ENCODE results near the gene PDIA5. TPM values are rescaled to one million over a fixed set of nuclear protein-coding genes. Genes with fewer than 3 reads are reported as not detected.

Gene PDIA5
- total RNA-seq, 2 experiments from 2014 or later, result 7.1 to 7.2 TPM

- Mint-ChIP-seq H3K9me3 (no peaks in the 10 kb centered on the region), H3K27ac (no peak overlapping the region), H3K36me3 (peaks cover 3% of the 10 kb centered on the region), H3K4me1 (peaks cover 39% of the 10 kb centered on the region), H3K27me3 (no peaks in the 10 kb centered on the region), H3K4me3 (no peak overlapping the region)
- no peak for DNase-seq
- no peak for ATAC-seq (ENCODE audit: low read depth)
- POLR2A ChIA-PET, result no interaction called here
Measured at GRCh38 chr3:123083383-123084124, 16.7 kb downstream of the PDIA5 start.

GRCh38 chr3:123084192-123084591 is 17.4 kb downstream of the PDIA5 start:
- peaks cover 39% of the 10 kb centered on the region for H3K4me1 Mint-ChIP-seq
- H3K36me3 Mint-ChIP-seq, result peaks cover 3% of the 10 kb centered on the region
- DNase-seq, result no peak

GRCh38 chr3:123084738-123085237 is 18.0 kb downstream of the PDIA5 start:
- Mint-ChIP-seq H3K27me3 (no peaks in the 10 kb centered on the region), H3K27ac (no peak overlapping the region), H3K4me1 (peaks cover 39% of the 10 kb centered on the region), H3K4me3 (peak overlapping the region; percentile 0), H3K9me3 (no peaks in the 10 kb centered on the region), H3K36me3 (peaks cover 4% of the 10 kb centered on the region)
- ATAC-seq (ENCODE audit: low read depth) (no peak), DNase-seq (no peak)
- POLR2A ChIA-PET, result interaction anchor here (2.1 kb wide), 1 partner anchor 17 kb away, joined by 8 read pairs; no protein-coding TSS in a partner anchor

More at GRCh38 chr3:123084192-123084591, 17.4 kb downstream of the PDIA5 start:
- peak overlapping the region; percentile 0 for H3K4me3 Mint-ChIP-seq
- peak overlapping the region; percentile 37 for H3K27ac Mint-ChIP-seq
- POLR2A ChIA-PET, result no interaction called here
- peak; percentile 45 for ATAC-seq (ENCODE audit: low read depth)
- no peaks in the 10 kb centered on the region for H3K27me3 Mint-ChIP-seq
- no peaks in the 10 kb centered on the region for H3K9me3 Mint-ChIP-seq

GRCh38 chr3:123085293-123085931 is 18.6 kb downstream of the PDIA5 start:
- POLR2A ChIA-PET, result interaction anchor here (0.6 to 2.1 kb wide), 2 partner anchors 18 to 234 kb away, joined by 3 to 8 read pairs; no protein-coding TSS in a partner anchor
- no peaks in the 10 kb centered on the region for H3K9me3 Mint-ChIP-seq
- ATAC-seq (ENCODE audit: low read depth) (peak; percentile 65), DNase-seq (no peak)
- no peak overlapping the region for H3K4me3 Mint-ChIP-seq
- no peaks in the 10 kb centered on the region for H3K27me3 Mint-ChIP-seq
- peaks cover 4% of the 10 kb centered on the region for H3K36me3 Mint-ChIP-seq
- H3K4me1 Mint-ChIP-seq, result peaks cover 41% of the 10 kb centered on the region
- H3K27ac Mint-ChIP-seq, result no peak overlapping the region

GRCh38 chr3:123085932-123086627 is 19.3 kb downstream of the PDIA5 start:
- ATAC-seq (ENCODE audit: low read depth) (no peak), DNase-seq (no peak)
- Mint-ChIP-seq H3K36me3 (peaks cover 4% of the 10 kb centered on the region), H3K4me1 (peaks cover 47% of the 10 kb centered on the region), H3K9me3 (no peaks in the 10 kb centered on the region), H3K27me3 (no peaks in the 10 kb centered on the region), H3K27ac (no peak overlapping the region), H3K4me3 (no peak overlapping the region)
- POLR2A ChIA-PET, result interaction anchor here (0.6 to 2.1 kb wide), 2 partner anchors 18 to 235 kb away, joined by 3 to 8 read pairs; no protein-coding TSS in a partner anchor

- no peaks in the 10 kb centered on the region for H3K9me3 Mint-ChIP-seq
- no peak overlapping the region for H3K4me3 Mint-ChIP-seq
- POLR2A ChIA-PET, result no interaction called here
- H3K27ac Mint-ChIP-seq, result no peak overlapping the region
- H3K36me3 Mint-ChIP-seq, result peaks cover 15% of the 10 kb centered on the region
- ATAC-seq (ENCODE audit: low read depth), result no peak
- H3K27me3 Mint-ChIP-seq, result no peaks in the 10 kb centered on the region
- DNase-seq, result no peak
- peaks cover 44% of the 10 kb centered on the region for H3K4me1 Mint-ChIP-seq
Measured at GRCh38 chr3:123088387-123088786, 21.6 kb downstream of the PDIA5 start.

- peaks cover 14% of the 10 kb centered on the region for H3K36me3 Mint-ChIP-seq
- POLR2A ChIA-PET, result no interaction called here
Measured at GRCh38 chr3:123089611-123090331, 22.9 kb downstream of the PDIA5 start.

GRCh38 chr3:123090728-123091531 is 24.1 kb downstream of the PDIA5 start:
- POLR2A ChIA-PET, result no interaction called here
- Mint-ChIP-seq H3K36me3 (peaks cover 15% of the 10 kb centered on the region), H3K27me3 (no peaks in the 10 kb centered on the region), H3K4me3 (peak overlapping the region; percentile 58), H3K4me1 (peaks cover 21% of the 10 kb centered on the region), H3K9me3 (no peaks in the 10 kb centered on the region), H3K27ac (peak overlapping the region; percentile 55)
- ATAC-seq (ENCODE audit: low read depth), result peak; percentile 70
- no peak for DNase-seq

More at GRCh38 chr3:123089611-123090331, 22.9 kb downstream of the PDIA5 start:
- no peak for ATAC-seq (ENCODE audit: low read depth)
- Mint-ChIP-seq H3K9me3 (no peaks in the 10 kb centered on the region), H3K27me3 (no peaks in the 10 kb centered on the region), H3K4me3 (no peak overlapping the region), H3K27ac (no peak overlapping the region), H3K4me1 (peaks cover 33% of the 10 kb centered on the region)
- DNase-seq, result no peak

GRCh38 chr3:123092243-123092642 is 25.4 kb downstream of the PDIA5 start:
- no peak for DNase-seq
- H3K27ac Mint-ChIP-seq, result no peak overlapping the region
- no peaks in the 10 kb centered on the region for H3K9me3 Mint-ChIP-seq
- POLR2A ChIA-PET, result no interaction called here
- no peak overlapping the region for H3K4me3 Mint-ChIP-seq
- ATAC-seq (ENCODE audit: low read depth), result no peak
- peaks cover 19% of the 10 kb centered on the region for H3K4me1 Mint-ChIP-seq
- peaks cover 16% of the 10 kb centered on the region for H3K36me3 Mint-ChIP-seq
- no peaks in the 10 kb centered on the region for H3K27me3 Mint-ChIP-seq

- ATAC-seq (ENCODE audit: low read depth) (no peak), DNase-seq (no peak)
- H3K36me3 Mint-ChIP-seq, result peaks cover 15% of the 10 kb centered on the region
- H3K9me3 Mint-ChIP-seq, result no peaks in the 10 kb centered on the region
- POLR2A ChIA-PET, result no interaction called here
- H3K4me1 Mint-ChIP-seq, result peaks cover 19% of the 10 kb centered on the region
- no peak overlapping the region for H3K4me3 Mint-ChIP-seq
- H3K27ac Mint-ChIP-seq, result no peak overlapping the region
- no peaks in the 10 kb centered on the region for H3K27me3 Mint-ChIP-seq
Measured at GRCh38 chr3:123093696-123094095, 26.9 kb downstream of the PDIA5 start.

GRCh38 chr3:123094516-123095313 is 27.9 kb downstream of the PDIA5 start:
- Mint-ChIP-seq H3K4me1 (peaks cover 19% of the 10 kb centered on the region), H3K4me3 (no peak overlapping the region), H3K36me3 (peaks cover 14% of the 10 kb centered on the region), H3K9me3 (no peaks in the 10 kb centered on the region), H3K27me3 (no peaks in the 10 kb centered on the region), H3K27ac (no peak overlapping the region)
- no peak for ATAC-seq (ENCODE audit: low read depth)
- POLR2A ChIA-PET, result interaction anchor here (0.6 to 0.7 kb wide), 2 partner anchors 29 to 1435 kb away, joined by 3 to 4 read pairs; no protein-coding TSS in a partner anchor
- no peak for DNase-seq

Measured in activated naive CD8-positive, alpha-beta T cell treated with anti-CD3 and anti-CD28 coated beads, Interleukin-2, amount 10 ng/mL, durations not matched to agents 7 days and 5 days (primary cell).